Natural killer cell (primary cell): ENCODE measurements around the gene RPS28. TPM values are rescaled to one million over a fixed set of nuclear protein-coding genes. Genes with fewer than 3 reads are reported as not detected.

Experiments used
- ATAC-seq, 3 donors: fragments of 150-1000 bp in 2 of 3; fragments of 200-7000 bp in 1 of 3; cut with Tn5 transposase; 1 replicate in 1 of 3; 2 replicates in 2 of 3; pipeline ENCODE4 v1.10.0; 2021; ENCODE audit warnings: mild to moderate bottlenecking in 2 of 3, moderate library complexity in 2 of 3
- DNase-seq, 2 donors: peaks; one replicate each; pipeline versions ENCODE4 v3.0.0 to v3.0.0-alpha.2; 2013 to 2021; ENCODE audit warnings: mixed read lengths in 1 of 2
- H3K27ac ChIP-seq: one replicate; pipeline ENCODE4 v1.5.1; 2013; ENCODE audit warnings: mild to moderate bottlenecking, low read length
- H3K27me3 ChIP-seq: one replicate; pipeline ENCODE4 v1.6.1; 2013; ENCODE audit warnings: low read length; ENCODE audit not compliant: control insufficient read depth, insufficient read depth
- H3K36me3 ChIP-seq: one replicate; pipeline ENCODE4 v1.6.1; 2013; ENCODE audit warnings: low read length; ENCODE audit not compliant: control insufficient read depth, insufficient read depth
- H3K4me1 ChIP-seq: one replicate; pipeline ENCODE4 v1.6.1; 2013; ENCODE audit warnings: low read length; ENCODE audit not compliant: control insufficient read depth, insufficient read depth
- H3K4me3 ChIP-seq: one replicate; pipeline ENCODE4 v1.5.1; 2013; ENCODE audit warnings: low read length
- H3K9me3 ChIP-seq: one replicate; pipeline ENCODE4 v1.6.1; 2013; ENCODE audit warnings: low read length; ENCODE audit not compliant: control insufficient read depth, insufficient read depth
- H3K27ac Mint-ChIP-seq, 2 donors: one replicate each; pipeline ENCODE4 v1.8.0; 2022; ENCODE audit warnings: mild to moderate bottlenecking in 2 of 2, mixed read lengths in 2 of 2, moderate library complexity in 1 of 2
- H3K27me3 Mint-ChIP-seq, 2 donors: one replicate each; pipeline ENCODE4 v1.8.0; 2022; ENCODE audit warnings: low read depth in 2 of 2, mixed read lengths in 2 of 2
- H3K36me3 Mint-ChIP-seq: one replicate; pipeline ENCODE4 v1.8.0; 2022; ENCODE audit warnings: mixed read lengths
- H3K4me1 Mint-ChIP-seq, 2 donors: one replicate each; pipeline ENCODE4 v1.8.0; 2022; ENCODE audit warnings: mixed read lengths in 2 of 2
- H3K4me3 Mint-ChIP-seq: one replicate; pipeline ENCODE4 v1.8.0; 2022; ENCODE audit warnings: mild to moderate bottlenecking, moderate library complexity, mixed read lengths
- H3K9me3 Mint-ChIP-seq, 2 donors: one replicate each; pipeline ENCODE4 v1.8.0; 2022; ENCODE audit warnings: mixed read lengths in 2 of 2
- WGBS: methylation state at CpG from one replicate; pipeline ENCODE4 v1.1.7; 2013; ENCODE audit warnings: missing lambda C conversion rate; ENCODE audit not compliant: insufficient coverage; 5-methylcytosine and 5-hydroxymethylcytosine counted together
- intact Hi-C: fragments of 100-400 bp; cut with micrococcal nuclease; formaldehyde crosslinking; loops from one replicate; pipeline ENCODE4 v1.14.2; 2022
- total RNA-seq, 4 donors: library from RNA; stranded (reverse); fragments of 120-200 nt in 1 of 4; gene quantifications; one replicate each; pipeline versions ENCODE4 v1.2.3 to v1.2.4, GENCODE V29; 2013 to 2022
- TF ChIP-seq, protein P1 (sequence below): fragments of 200-600 bp; IDR thresholded peaks from one replicate; pipeline ENCODE4 v1.8.0; 2022; ENCODE audit warnings: antibody characterized with exemption

Gene RPS28
- total RNA-seq, 3 donors from 2014 or later (not counting 1 experiment from before 2014, with no cell fraction given), result 1,133 to 1,486 (median 1,403) TPM

DNA sequence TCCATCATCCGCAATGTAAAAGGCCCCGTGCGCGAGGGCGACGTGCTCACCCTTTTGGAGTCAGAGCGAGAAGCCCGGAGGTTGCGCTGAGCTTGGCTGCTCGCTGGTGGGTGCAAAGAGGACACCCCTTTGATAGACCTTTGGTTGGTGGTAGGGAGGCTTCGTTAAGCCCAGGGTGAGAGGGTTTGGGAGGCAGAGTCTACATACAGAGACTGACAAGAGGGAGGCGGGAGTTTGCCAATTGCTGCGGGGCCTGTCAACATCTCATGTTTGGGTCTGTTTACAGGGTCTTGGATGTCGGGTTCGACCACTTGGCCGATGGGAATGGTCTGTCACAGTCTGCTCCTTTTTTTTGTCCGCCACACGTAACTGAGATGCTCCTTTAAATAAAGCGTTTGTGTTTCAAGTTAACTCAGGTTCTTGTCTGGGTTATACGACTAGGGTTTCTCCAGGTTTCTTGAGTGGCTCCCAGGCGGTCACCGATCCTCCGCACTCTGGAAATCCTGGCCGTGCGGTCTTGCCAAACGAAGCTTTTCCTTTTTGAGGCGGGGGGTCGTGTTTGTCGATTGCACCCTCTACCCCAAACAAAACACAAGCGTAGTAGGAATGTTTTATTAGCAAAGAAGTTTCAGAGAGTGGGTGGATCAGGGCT lies 816 bp downstream of the RPS28 start:
- ATAC-seq, result peak in 1 of 3 donors; percentile 0
- no peaks in the 10 kb centered on the region for H3K9me3 Mint-ChIP-seq
- TF ChIP-seq, protein P1, sequence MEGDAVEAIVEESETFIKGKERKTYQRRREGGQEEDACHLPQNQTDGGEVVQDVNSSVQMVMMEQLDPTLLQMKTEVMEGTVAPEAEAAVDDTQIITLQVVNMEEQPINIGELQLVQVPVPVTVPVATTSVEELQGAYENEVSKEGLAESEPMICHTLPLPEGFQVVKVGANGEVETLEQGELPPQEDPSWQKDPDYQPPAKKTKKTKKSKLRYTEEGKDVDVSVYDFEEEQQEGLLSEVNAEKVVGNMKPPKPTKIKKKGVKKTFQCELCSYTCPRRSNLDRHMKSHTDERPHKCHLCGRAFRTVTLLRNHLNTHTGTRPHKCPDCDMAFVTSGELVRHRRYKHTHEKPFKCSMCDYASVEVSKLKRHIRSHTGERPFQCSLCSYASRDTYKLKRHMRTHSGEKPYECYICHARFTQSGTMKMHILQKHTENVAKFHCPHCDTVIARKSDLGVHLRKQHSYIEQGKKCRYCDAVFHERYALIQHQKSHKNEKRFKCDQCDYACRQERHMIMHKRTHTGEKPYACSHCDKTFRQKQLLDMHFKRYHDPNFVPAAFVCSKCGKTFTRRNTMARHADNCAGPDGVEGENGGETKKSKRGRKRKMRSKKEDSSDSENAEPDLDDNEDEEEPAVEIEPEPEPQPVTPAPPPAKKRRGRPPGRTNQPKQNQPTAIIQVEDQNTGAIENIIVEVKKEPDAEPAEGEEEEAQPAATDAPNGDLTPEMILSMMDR, result no peak
- no peaks in the 10 kb centered on the region for H3K27me3 Mint-ChIP-seq
- Histone ChIP-seq H3K36me3 (peaks cover 18% of the 10 kb centered on the region), H3K4me3 (peak overlapping the region; percentile 90), H3K27ac (peak overlapping the region; percentile 62), H3K9me3 (no peaks in the 10 kb centered on the region), H3K4me1 (peaks cover 31% of the 10 kb centered on the region), H3K27me3 (no peaks in the 10 kb centered on the region)
- H3K4me1 Mint-ChIP-seq, result peaks cover 24 to 33% of the 10 kb centered on the region in 2 donors
- WGBS, result 29% methylated on average over 26 of the region's 30 CpGs
- intact Hi-C loops, result loop anchor here (1.0 kb wide), 1 partner anchor 14 kb away; the partner anchor contains the start of gene CD320
- DNase-seq, result peak in 1 of 2 donors; percentile 28
- no peaks in the 10 kb centered on the region for H3K36me3 Mint-ChIP-seq
- H3K27ac Mint-ChIP-seq, result peak overlapping the region; percentile 99 to 100
- peak overlapping the region; percentile 100 for H3K4me3 Mint-ChIP-seq

DNA sequence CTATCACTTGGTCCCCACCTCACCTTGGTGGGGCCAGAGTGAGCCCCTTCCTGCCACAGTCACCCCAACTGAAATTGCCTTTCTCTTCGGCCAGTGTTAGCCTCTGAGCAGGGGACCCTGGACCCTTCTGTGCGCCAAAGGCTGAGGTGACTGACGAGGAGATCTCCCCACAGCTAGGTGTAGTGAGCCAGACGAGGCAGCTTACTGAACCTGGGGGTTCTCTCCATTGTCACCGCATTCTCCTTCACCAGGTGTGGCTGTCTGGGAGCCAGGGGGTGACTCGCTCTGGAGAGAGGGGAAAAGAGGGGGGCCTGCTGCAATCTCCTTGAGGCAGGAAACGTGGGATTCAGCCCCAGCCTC lies 1.3 kb downstream of the RPS28 start:
- peaks cover 18% of the 10 kb centered on the region for H3K36me3 ChIP-seq
- ATAC-seq (no peak), DNase-seq (no peak)
- H3K4me1 Mint-ChIP-seq, result peaks cover 24 to 33% of the 10 kb centered on the region in 2 donors
- no peak overlapping the region for H3K27ac ChIP-seq
- 85% methylated on average over 7 of the region's 7 CpGs for WGBS
- intact Hi-C loops, result no loop called here
- TF ChIP-seq, protein P1, result no peak
- peak overlapping the region; percentile 100 for H3K4me3 Mint-ChIP-seq
- no peaks in the 10 kb centered on the region for H3K36me3 Mint-ChIP-seq
- H3K27me3 Mint-ChIP-seq, result no peaks in the 10 kb centered on the region
- no peaks in the 10 kb centered on the region for H3K9me3 Mint-ChIP-seq
- H3K27me3 ChIP-seq, result no peaks in the 10 kb centered on the region
- peaks cover 31% of the 10 kb centered on the region for H3K4me1 ChIP-seq
- H3K9me3 ChIP-seq, result no peaks in the 10 kb centered on the region
- peak overlapping the region; percentile 99 to 100 for H3K27ac Mint-ChIP-seq
- H3K4me3 ChIP-seq, result no peak overlapping the region

DNA sequence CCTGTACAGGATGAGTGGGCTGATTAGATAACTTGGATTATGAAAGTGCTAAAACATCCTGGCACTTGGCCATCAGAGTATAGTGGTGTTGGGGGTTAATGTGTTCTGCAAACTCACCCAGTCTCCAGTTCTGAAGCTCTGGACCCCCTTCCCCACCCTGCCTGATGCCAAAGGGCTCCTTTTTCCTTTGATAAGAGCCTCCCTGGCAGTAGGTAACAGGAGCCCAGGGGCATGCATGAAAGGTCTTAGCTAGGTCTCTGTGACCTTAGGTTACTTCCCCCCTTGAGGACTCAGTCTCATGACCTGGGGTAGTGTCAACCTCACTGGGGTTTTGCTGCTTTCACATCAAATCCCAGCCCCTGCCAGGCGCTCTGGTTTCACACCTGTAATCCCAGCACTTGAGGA lies 2.5 kb downstream of the RPS28 start:
- Histone ChIP-seq H3K27ac (no peak overlapping the region), H3K9me3 (no peaks in the 10 kb centered on the region), H3K36me3 (peaks cover 18% of the 10 kb centered on the region), H3K27me3 (no peaks in the 10 kb centered on the region), H3K4me3 (no peak overlapping the region), H3K4me1 (peaks cover 31% of the 10 kb centered on the region)
- Mint-ChIP-seq H3K27ac (peak overlapping the region in 1 of 2 donors; percentile 11), H3K36me3 (no peaks in the 10 kb centered on the region), H3K27me3 (no peaks in the 10 kb centered on the region), H3K9me3 (no peaks in the 10 kb centered on the region), H3K4me3 (no peak overlapping the region), H3K4me1 (peaks cover 24 to 33% of the 10 kb centered on the region in 2 donors)
- ATAC-seq, result no peak
- DNase-seq, result no peak
- TF ChIP-seq, protein P1, result no peak
- intact Hi-C loops, result no loop called here
- WGBS, result 67% methylated on average over 1 of the region's 1 CpG
